ENCODE data around the gene UNCX. TPM values are rescaled to one million over a fixed set of nuclear protein-coding genes. Genes with fewer than 3 reads are reported as not detected.

The UNCX gene
- total and polyA plus RNA-seq, 8 donors: not detected

DNA sequence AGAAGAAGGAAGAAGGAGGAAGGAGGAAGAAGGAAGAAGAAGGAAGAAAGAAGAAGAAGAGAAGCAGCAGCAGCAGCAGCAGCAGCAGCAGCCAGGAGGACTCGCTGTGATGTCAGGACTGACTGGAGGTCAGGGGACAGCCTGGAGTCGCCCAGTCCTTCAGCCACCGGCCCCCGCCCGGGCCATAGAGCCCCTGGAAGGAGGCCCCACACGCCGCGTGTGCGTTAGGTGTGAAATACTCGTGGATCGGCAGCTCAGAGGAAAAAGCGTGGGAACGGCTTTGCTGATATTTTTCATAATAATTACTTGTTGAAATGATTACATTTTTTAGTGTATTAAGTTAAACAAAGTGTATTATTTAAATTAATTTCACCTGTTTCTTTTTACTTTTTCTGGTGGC lies 48.4 kb downstream of the UNCX start:
- 55 to 76% (median 60%) methylated on average over 13 of the region's 13 CpGs for WGBS, 5 donors
- intact Hi-C loops (cut with DNase I; ENCODE audit: low total_unique reads): no loop called here
- TF ChIP-seq POLR2A (IDR thresholded peaks at IDR 0.05) (no peak), EP300 (IDR thresholded peaks at IDR 0.05) (no peak), POLR2AphosphoS5 (IDR thresholded peaks at IDR 0.05) (no peak)
- TF ChIP-seq, protein P1, sequence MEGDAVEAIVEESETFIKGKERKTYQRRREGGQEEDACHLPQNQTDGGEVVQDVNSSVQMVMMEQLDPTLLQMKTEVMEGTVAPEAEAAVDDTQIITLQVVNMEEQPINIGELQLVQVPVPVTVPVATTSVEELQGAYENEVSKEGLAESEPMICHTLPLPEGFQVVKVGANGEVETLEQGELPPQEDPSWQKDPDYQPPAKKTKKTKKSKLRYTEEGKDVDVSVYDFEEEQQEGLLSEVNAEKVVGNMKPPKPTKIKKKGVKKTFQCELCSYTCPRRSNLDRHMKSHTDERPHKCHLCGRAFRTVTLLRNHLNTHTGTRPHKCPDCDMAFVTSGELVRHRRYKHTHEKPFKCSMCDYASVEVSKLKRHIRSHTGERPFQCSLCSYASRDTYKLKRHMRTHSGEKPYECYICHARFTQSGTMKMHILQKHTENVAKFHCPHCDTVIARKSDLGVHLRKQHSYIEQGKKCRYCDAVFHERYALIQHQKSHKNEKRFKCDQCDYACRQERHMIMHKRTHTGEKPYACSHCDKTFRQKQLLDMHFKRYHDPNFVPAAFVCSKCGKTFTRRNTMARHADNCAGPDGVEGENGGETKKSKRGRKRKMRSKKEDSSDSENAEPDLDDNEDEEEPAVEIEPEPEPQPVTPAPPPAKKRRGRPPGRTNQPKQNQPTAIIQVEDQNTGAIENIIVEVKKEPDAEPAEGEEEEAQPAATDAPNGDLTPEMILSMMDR (IDR thresholded peaks at IDR 0.05): no peak
- H3K4me3 ChIP-seq: no peak overlapping the region
- peaks cover 0 to 69% (median 10%) of the 10 kb centered on the region in 3 donors for H3K27me3 ChIP-seq
- no peaks in the 10 kb centered on the region for H3K36me3 ChIP-seq
- no peaks in the 10 kb centered on the region for H3K4me1 ChIP-seq
- H3K27ac ChIP-seq: no peak overlapping the region
- H3K9me3 ChIP-seq: no peaks in the 10 kb centered on the region
- no peak for DNase-seq

DNA sequence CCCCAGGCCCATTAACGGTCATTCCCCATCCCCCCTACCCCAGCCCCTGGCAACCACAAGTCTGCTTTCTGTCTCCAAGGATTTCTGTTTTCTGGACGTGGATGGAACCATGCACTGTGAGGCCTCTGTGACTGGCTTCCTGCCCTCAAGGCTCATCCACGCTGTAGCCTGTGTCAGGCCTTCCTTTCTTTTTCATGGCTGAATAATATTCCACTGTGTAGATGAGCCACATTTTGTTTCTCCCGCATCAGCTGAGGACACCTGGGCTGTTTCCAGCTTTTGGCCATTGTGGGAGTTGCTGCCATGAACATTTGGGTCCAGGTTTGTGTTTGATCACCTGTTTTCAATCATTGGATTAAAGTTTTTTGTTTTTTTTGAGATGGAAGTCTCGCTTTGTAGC lies 50.0 kb downstream of the UNCX start:
- Histone ChIP-seq H3K27me3 (peaks cover 0 to 65% (median 11%) of the 10 kb centered on the region in 3 donors), H3K4me1 (no peaks in the 10 kb centered on the region), H3K9me3 (no peaks in the 10 kb centered on the region), H3K36me3 (no peaks in the 10 kb centered on the region), H3K27ac (no peak overlapping the region), H3K4me3 (no peak overlapping the region)
- 77 to 89% (median 80%) methylated on average over 5 of the region's 5 CpGs for WGBS, 5 donors
- intact Hi-C loops (cut with DNase I; ENCODE audit: low total_unique reads): no loop called here
- DNase-seq: no peak
- no peak for TF ChIP-seq POLR2A (IDR thresholded peaks at IDR 0.05)
- no peak for TF ChIP-seq POLR2AphosphoS5 (IDR thresholded peaks at IDR 0.05)
- TF ChIP-seq, protein P1 (IDR thresholded peaks at IDR 0.05): no peak
- no peak for TF ChIP-seq EP300 (IDR thresholded peaks at IDR 0.05)

DNA sequence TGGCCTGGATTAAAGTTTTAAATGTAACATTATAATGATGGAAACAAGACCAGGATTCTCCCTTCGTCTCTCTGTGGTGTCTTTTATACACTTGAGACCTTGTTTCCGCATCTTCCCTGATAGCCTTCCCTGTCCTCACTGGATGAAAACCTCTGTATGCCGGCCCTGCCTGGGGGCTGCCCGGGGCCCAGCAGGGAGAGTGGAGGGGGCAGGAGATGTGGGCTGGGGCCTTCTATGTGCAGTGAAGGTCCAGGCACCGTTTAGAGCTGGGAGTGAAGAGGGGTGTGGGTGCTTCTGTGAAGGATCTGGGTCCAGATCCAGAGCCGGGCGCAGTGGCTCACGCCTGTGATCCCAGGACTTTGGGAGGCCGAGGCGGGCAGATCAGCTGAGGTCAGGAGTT lies 50.7 kb downstream of the UNCX start:
- no peak for DNase-seq
- Histone ChIP-seq H3K27me3 (peaks cover 0 to 65% (median 17%) of the 10 kb centered on the region in 3 donors), H3K4me1 (no peaks in the 10 kb centered on the region), H3K36me3 (no peaks in the 10 kb centered on the region), H3K27ac (no peak overlapping the region), H3K9me3 (no peaks in the 10 kb centered on the region), H3K4me3 (no peak overlapping the region)
- TF ChIP-seq POLR2AphosphoS5 (IDR thresholded peaks at IDR 0.05): no peak
- TF ChIP-seq EP300 (IDR thresholded peaks at IDR 0.05): no peak
- TF ChIP-seq POLR2A (IDR thresholded peaks at IDR 0.05): no peak
- TF ChIP-seq, protein P1 (IDR thresholded peaks at IDR 0.05): no peak
- intact Hi-C loops (cut with DNase I; ENCODE audit: low total_unique reads): no loop called here
- 63 to 86% (median 74%) methylated on average over 10 of the region's 10 CpGs for WGBS, 5 donors

DNA sequence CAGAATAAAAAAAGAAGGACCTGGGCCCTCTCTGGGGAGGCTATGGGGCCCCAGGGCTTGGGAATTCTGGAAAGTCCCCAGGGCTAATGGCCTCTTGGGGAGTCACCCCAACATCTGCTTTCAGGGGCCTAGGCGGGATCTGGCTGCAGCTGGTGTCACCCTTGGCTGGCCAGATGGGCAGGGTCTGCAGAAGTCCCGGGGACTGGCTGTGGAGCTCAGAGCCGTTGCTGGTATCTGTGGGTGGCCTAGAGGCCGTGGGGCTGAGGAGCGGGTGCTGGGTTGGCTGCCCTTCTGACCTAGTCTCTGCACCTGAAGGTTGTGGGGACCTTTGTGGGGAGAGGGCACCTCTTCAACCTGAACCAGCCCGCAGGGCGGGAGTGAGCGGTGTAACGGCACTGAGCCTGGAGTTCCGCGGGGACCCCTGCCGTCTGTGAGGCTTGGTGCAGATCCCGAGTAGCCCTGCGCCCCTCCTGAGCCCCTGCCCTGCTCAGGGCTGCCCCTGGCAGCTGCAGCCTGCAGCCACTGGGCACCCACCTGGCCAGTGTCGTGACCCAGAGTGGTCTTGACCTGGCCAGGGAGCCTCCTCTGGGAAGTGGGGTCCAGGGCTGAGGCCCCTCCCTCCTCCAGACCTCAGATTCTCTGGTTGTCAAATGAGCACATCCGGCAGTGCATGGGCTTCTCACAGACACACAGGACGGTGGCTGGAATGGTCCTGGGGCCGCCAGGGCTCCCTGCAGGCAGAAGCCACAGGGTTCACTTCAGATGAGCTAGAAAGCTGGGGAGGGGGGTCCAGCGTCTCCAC lies 51.5 kb downstream of the UNCX start:
- WGBS, 5 donors: 56 to 67% (median 64%) methylated on average over 15 to 19 of the region's 19 CpGs
- peaks cover 0 to 67% (median 24%) of the 10 kb centered on the region in 3 donors for H3K27me3 ChIP-seq
- no peak for DNase-seq

More for the DNA sequence above, 51.5 kb downstream of the UNCX start:
- H3K4me1 ChIP-seq: peaks cover 0 to 2% (median 0%) of the 10 kb centered on the region in 4 donors
- no peak overlapping the region for H3K4me3 ChIP-seq
- no peak overlapping the region for H3K27ac ChIP-seq
- intact Hi-C loops (cut with DNase I; ENCODE audit: low total_unique reads): no loop called here
- no peaks in the 10 kb centered on the region for H3K36me3 ChIP-seq
- H3K9me3 ChIP-seq: no peaks in the 10 kb centered on the region
- TF ChIP-seq, protein P1 (IDR thresholded peaks at IDR 0.05): no peak
- TF ChIP-seq POLR2A (IDR thresholded peaks at IDR 0.05) (no peak), POLR2AphosphoS5 (IDR thresholded peaks at IDR 0.05) (no peak), EP300 (IDR thresholded peaks at IDR 0.05) (no peak)

All from stomach (tissue), 9 donors.